Measurements from ENCODE around the gene EPN1.

DNA sequence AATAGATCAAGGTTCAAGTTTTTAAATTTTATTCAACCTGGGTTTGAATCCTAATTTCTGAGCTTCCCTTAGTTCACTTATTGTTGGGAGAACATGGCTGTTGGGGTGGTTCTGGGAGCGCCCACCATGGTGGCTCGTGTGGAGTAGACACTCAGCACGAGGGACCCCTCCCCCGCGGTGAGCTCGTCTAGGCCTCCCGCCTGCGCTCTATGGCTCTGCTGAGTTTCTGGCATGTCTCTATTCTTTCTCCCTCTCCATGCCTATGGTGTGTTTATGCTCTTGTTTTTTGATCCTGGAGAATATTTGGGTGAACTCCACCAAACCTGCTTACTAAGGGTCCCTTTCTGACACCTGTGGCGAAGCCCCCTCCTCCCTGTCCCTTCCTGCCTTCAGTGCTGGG lies 1.6 kb upstream of the EPN1 start:
- TF ChIP-seq CEBPB (IDR thresholded peaks at IDR 0.05): no peak
- TF ChIP-seq TAF1 (IDR thresholded peaks at IDR 0.05; ENCODE audit: low read depth): no peak
- no peak for TF ChIP-seq TCF12 (IDR thresholded peaks at IDR 0.05; ENCODE audit: low read depth)
- no peak for TF ChIP-seq EP300 (IDR thresholded peaks at IDR 0.05; ENCODE audit: borderline replicate concordance)

All from Ishikawa (cell line).